Suppressor macrophage treated with lipopolysaccharide for 4 hours (primary cell): ENCODE data around the gene OSBPL10.

ENCODE experiments used
- DNase-seq: peaks from one replicate; pipeline ENCODE4 v3.0.0-alpha.2; 2020

The OSBPL10 gene

DNA sequence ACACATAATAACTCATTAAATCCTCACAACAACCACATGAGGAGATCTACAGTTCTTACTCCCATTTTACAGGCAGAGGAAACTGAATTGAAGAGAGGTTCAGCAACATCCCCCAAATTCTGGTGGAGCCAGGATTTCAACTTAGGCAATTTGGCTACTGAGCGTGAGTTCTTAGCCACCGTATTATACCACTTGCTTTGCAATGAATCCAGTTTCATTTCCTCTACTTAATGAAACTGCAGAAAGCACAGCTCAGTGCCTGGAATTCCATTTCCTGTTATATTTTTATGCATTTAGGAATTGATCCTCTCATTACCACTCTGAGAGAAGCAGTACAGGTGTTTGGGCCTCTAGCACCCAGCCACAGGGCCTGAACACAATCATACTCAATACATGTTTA is 4.8 kb upstream of the OSBPL10 start:
- DNase-seq = peak; percentile 51

DNA sequence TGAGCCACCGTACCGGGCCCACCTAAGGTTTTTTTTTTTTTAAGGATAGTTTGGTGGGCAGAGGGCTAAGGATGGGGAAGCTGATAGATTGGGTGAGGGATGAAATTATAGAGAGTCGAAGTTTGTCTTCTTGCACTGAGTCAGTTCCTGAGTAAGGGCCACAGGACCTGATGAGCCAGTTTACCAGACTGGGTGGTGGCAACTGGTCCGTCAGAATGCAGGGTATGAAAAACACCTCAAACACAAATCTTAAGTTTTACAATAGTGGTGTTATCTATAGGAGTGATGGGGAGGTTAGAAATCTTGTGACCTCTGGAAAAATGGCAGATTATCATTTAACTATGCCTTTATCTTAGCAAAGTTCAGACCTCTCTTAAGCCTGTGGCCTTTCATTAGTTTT is 3.3 kb upstream of the OSBPL10 start:
- DNase-seq = no peak

DNA sequence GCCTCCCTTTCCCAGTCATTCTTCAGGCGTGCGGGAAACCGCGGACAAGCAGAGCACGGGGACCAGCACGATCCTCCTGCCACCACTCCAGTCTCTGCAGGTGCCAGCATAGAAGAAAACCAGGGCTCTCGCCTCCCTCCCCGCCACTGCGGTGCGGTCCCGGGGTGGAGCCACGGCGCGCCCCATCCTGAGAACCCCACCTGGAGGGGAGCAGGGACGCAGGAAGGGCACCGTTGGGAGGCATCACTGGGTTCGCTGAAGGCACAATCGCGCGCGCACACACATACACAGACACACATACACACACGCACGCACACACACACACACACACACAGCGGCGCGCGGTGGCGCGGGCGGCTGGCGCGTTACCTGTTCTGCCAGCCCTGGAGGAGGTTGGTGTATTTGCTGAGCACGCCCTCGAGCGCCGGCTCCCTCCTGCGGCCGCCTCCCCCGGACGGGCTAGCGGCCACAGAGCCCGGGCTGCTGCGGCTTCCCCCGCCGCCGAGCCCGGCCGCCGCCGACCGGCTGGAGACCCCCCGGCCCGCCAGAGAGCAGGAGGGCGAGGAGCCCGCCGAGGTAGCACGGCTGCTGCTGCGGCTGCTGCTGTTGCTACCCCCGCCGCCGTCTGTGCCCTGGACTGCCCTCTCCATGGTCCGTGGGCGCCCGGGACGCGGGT is 394 bp downstream of the OSBPL10 start:
- DNase-seq = no peak

DNA sequence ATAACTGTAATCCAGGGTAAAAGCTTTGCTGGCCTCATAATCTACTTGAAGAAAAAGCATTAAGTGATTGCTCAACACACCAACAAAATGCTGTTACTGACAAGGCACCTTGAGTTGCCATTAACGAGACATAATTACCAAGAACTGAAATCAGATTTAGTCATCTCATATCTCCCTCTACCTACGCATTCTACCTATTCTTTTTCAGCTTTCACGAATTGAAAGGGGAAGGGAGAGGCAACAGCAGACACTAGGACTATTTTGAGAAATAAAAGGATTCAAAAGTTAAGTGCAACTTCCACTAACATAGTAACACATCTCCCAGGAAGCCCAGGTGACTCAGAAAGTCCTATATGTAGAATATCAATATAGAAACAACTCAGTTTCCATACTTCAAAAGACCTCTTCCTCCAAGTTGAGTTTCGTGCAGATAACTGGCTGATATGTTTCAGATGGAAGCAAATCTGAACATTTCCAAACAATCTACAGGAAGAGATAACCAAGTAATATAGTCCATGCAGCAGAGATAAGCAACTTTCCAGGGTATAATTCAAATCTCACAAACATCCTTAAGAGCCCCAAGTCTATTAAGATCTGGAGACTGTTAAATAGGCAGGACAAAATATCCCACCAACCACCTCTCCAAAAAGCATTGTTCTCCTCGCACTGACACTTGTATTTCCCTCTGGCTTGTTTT is 1.9 kb downstream of the OSBPL10 start:
- DNase-seq = no peak

DNA sequence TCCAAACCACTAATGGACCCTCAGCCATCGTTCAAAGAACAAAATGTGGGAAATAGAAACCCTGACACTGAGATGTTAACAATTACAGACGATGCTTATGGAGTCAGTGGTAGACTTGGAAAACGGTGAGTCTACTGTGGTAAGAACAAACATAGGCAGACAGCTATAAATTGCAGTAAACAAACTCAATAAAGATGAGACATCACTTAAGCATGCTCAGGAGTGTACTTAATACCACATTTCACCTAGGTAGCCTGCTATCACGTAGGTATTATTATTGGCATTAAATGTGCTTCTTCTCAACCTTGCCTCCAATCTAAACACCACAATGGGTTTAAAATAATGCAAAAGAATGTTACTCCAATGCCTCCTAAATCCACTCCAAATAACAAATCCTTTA is 2.5 kb downstream of the OSBPL10 start:
- no peak for DNase-seq

DNA sequence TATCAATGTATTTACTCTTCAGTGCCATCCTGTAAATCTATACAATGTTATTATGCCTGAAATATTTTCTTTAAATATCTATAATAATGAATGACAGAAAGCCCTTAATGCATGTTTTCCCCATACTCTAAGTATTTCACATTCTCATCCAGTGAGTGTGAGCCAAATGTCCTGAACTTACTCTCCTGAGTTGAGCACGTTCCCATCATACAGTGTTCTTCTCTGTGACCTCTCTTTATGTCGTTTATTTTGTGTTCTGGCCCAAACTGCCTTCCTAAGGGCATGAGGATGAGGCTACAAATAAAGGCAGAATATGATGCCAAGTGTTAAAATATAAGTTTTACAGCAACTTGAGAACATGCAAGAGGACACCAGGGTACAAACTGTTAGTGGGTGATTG is 3.3 kb downstream of the OSBPL10 start:
- DNase-seq = no peak

DNA sequence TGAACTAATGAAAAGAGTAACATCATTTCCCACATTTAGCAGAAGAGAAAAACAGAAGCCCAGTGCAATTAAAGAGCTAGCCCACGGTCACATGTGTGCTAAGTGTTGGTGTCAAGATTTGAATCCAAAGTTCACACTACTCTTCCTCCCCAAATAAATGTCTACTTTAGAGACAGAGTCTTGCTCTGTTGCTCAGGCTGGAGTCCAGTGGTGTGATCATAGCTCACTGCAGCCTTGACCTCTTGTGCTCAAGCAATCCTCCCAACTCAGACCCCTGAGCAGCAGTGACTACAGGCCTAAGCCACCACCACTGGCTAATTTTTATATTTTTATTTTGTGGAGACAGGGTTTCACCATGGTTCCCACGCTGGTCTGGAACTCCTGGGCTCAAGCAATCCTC is 4.8 kb downstream of the OSBPL10 start:
- no peak for DNase-seq

DNA sequence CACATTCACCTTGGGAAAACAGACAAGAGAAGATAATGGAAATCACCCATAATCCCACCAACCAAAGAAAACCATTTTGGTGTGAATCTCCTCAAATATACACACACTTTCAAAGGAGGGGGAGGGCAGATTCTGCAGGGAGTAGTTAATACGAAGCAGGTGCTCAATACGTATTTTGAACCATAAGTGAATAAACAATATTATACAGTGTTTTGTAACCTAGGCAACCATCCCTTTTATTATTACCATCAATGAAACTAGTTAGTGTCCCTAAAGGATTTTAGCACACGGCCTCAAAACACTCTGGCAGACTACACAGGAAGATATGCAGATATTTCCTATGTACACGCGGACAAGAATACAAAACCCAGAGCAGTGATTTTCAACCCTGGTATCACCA is 6.1 kb downstream of the OSBPL10 start:
- no peak for DNase-seq

DNA sequence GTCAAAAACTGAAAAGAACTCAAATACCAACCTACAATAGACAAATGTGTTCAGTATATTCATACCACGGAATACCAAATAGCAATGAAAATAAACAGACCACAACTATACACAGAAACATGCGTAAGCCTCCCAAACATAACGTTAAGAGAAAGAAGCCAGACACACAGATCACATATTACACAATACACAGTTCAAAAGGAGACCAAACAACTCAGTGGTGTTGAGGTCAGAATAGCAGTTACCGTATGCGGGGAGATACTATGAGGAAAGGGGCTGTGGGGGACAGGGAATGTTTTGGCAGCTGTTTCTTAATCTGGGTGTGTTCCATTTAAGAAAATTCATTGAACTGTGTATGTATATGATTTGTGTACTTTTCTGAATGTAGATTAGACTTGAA is 6.6 kb downstream of the OSBPL10 start:
- no peak for DNase-seq

DNA sequence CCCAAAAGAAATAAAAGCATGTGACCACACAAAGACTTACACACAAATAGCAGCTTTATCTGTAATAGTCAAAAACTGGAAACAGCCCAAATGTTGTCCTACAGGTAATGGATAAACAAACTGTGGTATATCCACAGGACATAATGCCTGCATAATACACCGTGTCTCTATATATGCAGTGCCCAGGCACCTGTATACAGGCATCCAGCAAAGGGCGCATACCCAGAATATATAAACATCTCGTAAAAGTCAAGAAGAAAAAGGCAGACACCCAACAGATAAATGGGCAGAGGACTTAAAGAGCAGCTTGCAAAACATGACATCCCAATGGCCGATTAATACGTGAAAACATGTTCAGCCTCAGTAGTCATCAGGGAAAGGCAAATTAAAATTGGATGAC is 7.2 kb downstream of the OSBPL10 start:
- DNase-seq = no peak

DNA sequence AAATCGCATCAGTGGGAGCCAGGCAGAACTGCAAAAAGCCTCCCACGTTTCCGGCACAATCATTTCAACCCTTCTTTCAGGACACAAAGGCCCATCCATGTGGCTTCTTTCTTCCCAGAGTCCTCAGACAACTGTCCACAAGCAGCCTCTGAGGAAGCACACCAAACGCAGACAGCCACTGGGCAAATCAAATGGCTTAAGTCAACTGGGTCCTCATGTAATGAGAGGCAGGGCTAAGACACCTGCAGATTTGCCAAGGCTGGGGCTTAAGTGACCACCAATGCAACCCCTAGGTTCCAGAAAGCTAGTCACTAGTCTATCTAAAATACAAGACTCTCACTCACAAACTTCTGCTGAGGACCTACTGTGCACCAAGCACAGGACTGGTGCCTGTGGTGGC is 8.0 kb downstream of the OSBPL10 start:
- no peak for DNase-seq

DNA sequence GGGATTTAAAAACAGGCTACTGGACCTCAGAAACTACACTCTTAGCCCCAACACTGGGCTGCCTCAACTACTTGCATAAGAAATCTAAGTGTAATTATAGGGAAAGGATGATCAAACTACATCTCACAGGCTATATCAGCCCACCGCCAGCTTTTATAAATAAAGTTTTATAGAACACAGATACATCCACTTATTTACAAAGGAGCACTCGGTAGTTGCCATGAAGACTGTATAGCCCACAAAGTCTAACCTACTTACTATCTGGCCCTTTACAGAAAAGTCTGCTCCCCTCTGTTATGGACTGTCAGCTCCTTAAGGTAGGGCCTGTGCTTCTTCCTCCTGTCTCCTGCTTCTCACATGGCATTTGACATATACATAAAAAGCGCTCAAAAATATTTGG is 9.5 kb downstream of the OSBPL10 start:
- DNase-seq = no peak

DNA sequence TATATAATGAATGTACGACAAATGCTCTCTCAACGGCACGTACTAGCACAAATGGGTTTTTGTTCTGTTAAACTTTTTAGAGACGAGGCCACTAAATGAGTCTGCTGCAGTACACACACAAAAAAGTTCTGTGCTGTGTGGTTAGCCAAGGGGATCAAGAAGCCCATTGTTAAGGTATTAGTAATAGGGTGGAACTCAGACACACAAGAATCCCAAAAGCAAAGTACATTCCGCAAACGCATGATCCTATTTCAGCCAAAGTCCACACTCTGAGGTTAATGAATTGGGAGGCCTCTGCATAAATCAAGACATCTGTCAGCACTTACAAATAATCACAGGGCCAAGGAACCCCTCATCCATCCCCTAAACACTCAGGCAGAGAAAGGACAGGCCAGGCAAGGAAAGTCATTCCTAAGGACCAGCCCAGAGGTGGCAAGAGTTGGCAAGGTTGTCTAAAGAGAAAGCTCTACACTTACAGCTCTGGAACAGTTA is 12.1 kb downstream of the OSBPL10 start:
- DNase-seq = no peak

DNA sequence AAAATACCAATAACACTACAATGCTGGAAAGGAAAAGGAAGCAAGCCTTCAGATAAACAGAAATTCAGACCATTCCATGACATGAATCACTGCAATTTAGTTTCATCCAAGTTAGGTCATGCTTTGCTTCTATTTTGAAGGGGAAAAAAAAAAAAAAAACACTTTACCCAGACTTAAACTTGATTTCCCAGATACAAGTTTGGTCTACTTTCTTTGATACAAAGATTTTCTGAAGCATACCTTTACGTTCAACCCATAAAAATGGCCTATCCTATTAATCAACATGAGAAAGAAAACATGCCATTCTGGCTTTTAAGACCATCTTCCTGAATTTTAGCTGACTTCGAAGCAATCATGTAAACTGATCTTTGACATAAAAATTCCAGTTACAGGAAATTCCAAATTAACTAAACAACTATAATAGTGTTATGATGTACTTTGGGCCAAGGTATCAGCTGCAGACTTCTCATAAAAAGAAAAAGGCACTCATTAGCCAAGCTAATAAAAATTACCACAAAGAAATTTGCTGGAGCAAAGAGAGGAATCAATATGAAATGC is 12.6 kb downstream of the OSBPL10 start:
- DNase-seq = no peak

DNA sequence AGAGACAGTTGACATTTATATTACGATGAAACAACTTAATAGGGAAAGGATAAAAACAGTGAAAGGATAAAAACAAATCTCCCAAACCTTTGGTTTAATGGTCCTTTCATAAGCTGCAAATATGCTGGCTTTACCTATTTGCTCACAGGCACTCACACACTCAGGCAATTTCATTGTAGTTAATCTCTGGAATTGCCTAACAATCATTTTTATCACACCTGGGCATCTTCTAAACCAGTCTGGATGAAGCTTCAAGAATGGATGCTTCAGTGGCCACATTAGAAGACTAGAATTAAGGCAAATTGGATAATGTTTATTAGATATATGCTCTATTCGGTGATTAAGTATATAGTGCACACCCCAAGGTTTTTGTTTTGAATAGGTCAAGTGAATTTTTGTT is 13.5 kb downstream of the OSBPL10 start:
- DNase-seq = no peak

DNA sequence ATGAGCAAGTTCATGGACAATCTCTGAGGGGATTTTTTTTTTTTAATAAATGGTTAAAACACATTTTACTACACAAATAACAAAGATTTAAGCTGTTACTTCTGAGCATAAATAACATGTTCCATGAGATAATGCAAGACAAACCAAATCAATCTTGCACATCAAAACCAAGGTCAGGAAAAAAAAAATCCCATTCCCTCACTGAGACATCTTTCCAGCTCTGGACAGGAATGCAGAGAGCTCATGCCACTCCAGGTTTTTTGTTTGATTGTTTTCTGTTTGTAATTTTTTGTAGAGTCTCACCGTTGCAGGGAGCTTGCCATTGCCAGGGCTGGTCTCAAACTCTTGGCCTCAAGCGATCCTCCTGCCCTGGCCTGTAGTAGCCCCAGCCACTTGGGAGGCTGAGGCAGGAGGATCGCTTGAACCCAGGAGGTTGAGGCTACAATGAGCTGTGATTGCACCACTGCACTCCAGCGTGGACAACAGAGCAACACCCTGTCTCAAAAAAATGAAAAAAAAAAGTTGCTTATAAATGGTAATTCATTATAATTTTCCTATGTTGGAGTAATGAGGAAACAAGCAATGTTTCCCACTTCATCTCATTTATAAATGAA is 14.0 kb downstream of the OSBPL10 start:
- DNase-seq = no peak

DNA sequence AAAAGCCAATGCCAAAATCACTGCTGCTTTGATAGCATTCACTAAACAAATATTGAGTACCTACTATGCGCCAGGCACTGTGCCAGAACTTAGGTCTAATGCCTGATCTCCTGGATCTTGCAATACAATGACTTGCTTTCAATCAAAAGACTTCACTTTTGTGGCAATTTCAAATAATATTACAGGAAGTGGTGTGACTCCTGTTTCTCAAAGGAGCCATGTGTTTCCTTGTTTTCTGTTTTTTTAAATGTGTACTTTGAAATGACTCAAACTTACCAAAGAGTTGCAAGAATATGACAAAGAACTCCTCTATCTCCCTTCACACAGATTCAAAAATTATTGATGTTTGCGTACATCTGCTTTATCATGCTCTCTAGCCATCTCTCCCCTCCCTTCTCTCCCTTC is 18.3 kb downstream of the OSBPL10 start:
- peak; percentile 12 for DNase-seq

DNA sequence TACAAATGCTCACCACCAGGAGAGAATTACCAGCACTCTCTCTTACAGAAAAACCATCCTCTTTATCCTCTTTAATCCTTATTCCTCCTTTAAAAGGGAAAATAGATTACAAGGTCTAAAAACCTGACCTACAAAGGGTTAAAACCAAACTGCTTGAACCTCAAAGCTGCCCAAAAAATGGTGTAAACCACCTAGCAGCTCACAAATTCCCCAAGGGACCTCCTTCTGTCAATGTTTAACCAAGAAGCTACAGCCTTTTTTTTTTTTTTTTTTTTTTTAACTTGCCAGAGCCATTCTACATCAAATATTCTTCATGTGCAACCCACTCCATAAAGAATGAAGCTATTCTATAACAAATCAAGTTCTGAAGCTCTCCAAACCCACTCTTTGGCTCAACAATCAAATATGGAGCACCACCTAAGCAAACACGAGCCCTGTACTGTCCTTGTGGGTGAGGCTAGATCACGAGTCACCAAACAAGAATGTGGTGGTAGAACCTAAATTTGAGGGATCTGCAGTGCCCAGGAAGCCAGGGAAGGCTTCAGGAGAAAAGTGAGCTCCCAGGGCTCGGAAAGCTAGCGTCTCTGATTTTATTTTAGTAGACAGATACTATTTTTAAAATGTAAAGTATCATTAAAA is 20.1 kb downstream of the OSBPL10 start:
- no peak for DNase-seq

DNA sequence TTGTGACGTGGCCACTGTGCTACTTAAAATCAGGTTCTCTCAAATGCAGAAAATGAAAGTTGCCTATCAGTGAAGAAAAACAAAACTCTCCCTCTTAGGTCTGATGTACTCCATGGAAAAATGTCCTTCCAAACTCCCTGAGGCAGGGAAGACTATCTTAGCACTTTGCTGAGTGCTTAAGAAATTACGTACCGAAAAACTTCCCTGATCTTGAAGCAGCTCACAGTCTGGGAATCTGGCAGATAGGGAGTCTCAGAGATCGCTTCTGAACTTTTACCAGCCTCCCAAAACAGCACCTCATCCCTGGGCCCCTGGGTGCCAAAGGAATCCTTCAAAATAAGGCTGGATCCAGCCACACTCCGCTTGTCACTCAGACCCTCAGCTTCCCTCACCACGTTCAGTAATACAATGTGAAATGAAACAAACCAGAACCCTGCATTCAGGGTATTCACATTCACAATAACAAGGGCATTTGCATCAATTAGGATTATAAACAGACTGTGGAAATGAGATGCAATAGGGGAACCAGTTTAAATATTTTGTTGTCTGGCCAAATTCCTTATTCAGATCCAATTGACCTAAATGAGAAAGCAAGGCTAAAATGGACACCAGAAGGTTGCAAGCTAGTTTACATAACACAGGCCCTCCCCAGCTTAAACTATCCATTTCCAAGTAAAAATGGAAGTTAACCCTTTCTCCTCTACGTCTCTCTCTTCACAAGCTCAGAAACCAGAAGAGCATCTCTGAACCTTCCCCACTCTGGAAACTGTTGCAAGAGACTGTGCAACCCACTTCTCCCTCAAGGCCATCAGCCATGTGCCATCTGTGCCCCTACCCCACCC is 20.9 kb downstream of the OSBPL10 start:
- DNase-seq = no peak

DNA sequence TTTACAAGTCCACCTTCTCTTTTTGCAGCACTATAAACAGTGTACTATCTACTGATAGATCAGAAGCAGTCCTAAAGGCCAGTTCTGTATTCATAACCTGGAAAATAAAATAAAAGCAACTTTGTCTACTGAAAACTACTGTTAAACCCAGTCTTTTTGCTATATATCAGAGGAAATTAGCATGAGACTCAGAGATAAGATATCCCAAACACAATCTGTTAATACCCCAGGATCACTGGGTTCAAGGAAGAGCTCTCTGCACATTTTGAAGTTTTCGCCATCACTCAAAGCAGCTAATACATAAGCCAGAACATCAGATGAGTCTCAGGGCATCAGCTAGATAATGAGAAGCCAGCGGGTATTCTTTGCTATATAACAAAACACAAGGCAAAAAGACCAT is 21.8 kb downstream of the OSBPL10 start:
- DNase-seq = no peak

DNA sequence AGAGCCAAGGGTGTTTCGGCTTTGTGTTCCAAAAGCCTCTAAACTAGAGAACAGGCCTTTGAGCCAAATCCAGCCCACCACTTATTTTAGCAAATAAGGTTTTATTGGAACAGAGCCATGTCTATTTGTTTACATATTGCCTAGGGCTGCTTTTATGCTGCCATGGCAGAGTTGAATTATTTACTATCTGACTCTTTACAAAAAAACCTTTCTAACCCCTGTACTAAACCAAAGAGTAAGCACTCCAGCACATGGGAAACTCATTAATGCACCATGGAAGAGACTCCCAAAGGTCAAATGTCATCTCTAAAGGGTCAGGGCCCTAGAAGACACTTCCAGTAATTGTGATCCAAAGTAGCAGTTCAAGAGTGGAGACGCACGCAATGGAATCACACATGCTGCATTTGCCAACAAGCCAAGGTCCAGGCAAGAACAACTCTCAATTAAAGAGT is 22.3 kb downstream of the OSBPL10 start:
- no peak for DNase-seq

DNA sequence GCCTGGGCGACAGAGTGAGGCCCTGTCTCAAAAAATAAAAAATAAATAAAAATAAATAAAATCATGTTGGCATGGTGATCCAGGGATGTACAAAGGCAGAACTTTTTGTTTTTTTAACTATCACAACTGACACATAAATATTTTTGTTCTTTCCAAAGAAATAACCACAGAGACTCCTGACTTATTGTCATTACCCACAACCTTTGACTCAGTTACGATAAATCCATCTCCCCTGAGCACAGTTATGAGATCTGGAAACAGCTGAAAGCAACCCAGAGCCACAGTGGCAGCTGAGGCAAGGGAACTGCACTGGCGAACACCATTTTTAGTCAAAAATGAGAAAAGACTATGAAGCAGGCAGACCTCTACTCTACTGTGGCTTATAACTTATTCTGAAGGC is 24.0 kb downstream of the OSBPL10 start:
- DNase-seq = no peak

DNA sequence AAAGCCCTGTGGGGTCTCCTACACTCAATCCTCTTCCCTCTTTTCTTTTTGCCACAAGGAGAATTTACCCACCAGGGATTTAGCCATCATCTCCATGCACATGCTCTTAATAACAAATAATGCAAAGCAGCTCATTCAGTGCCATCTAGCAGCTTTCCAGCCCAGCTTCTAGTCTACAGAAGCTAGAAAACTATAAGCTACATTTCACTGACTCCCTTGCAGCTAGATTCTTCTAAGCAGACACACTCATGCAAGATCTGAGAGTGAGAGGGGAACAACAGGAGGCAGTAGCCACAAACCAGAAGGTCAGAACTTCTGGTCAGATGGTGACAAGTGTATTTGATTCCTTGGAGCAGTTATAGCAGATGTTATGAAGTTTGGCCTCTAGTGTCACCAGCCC is 25.5 kb downstream of the OSBPL10 start:
- no peak for DNase-seq
